Gastrocnemius medialis (tissue), 4 donors: ENCODE measurements around the gene IL21R. TPM values are rescaled to one million over a fixed set of nuclear protein-coding genes. Genes with fewer than 3 reads are reported as not detected.

Source experiments
- ATAC-seq, 2 donors: fragments of 150-250 bp; one replicate each; pipeline ENCODE4 v1.9.1; 2016
- DNase-seq, 2 donors: peaks; one replicate each; pipeline ENCODE4 v3.0.0-alpha.2; 2019
- H3K27ac ChIP-seq, 4 donors: fragments of 200-600 bp; sonication (generic); 1 replicate in 1 of 4; 2 replicates in 3 of 4; pipeline ENCODE4 v1.5.1; 2016 to 2018; ENCODE audit warnings: mild to moderate bottlenecking in 2 of 4, moderate library complexity in 1 of 4
- H3K27me3 ChIP-seq, 3 donors: fragments of 200-600 bp; sonication (generic) in 2 of 3; 1 replicate in 1 of 3; 2 replicates in 2 of 3; pipeline versions ENCODE4 v1.5.1 to v1.6.0; 2016 to 2019; ENCODE audit warnings: mild to moderate bottlenecking in 1 of 3, moderate library complexity in 1 of 3
- H3K36me3 ChIP-seq, 2 donors: fragments of 200-600 bp; sonication (generic) in 1 of 2; one replicate each; pipeline ENCODE4 v1.5.1; 2017 to 2018
- H3K4me1 ChIP-seq, 2 donors: fragments of 200-600 bp; sonication (generic) in 1 of 2; one replicate each; pipeline ENCODE4 v1.5.1; 2016 to 2017; ENCODE audit warnings: mild to moderate bottlenecking in 2 of 2
- H3K4me3 ChIP-seq, 4 donors: fragments of 200-600 bp; sonication (generic) in 3 of 4; 1 replicate in 1 of 4; 2 replicates in 3 of 4; pipeline ENCODE4 v1.5.1; 2016 to 2019; ENCODE audit warnings: mild to moderate bottlenecking in 2 of 4
- H3K9me3 ChIP-seq, 3 donors: fragments of 200-600 bp; sonication (generic) in 2 of 3; 1 replicate in 1 of 3; 2 replicates in 2 of 3; pipeline ENCODE4 v1.5.1; 2016 to 2019
- POLR2A ChIP-seq, 2 donors: fragments of 450-650 bp; IDR thresholded peaks; one replicate each; pipeline ENCODE4 v1.6.1; 2017; ENCODE audit warnings: antibody characterized with exemption in 2 of 2, mild to moderate bottlenecking in 2 of 2, moderate library complexity in 2 of 2
- in situ Hi-C, 4 donors: fragments of 200-750 bp; cut with MboI; loops; one replicate each; pipeline versions ENCODE4 v1.15.0 to v1.8.0; 2017; ENCODE audit warnings: low sequenced_read_pairs in 4 of 4
- intact Hi-C: fragments of 100-400 bp; cut with DNase I; formaldehyde crosslinking; loops from one replicate; pipeline ENCODE4 v1.15.1; 2023; ENCODE audit warnings: low total_unique reads
- total RNA-seq, 4 donors: library from RNA; depleted of rRNA; stranded (reverse); fragments of >200 nt; gene quantifications; one replicate each; pipeline versions ENCODE4 v1.1.0 to v1.2.3, GENCODE V29; 2016
- TF ChIP-seq, protein P1 (sequence below), 5 experiments: fragments of 450-650 bp in 3 of 5; fragments of 200-600 bp in 2 of 5; sonication (generic) in 2 of 5; IDR thresholded peaks in 4 of 5; conservative IDR thresholded peaks in 1 of 5; 1 replicate in 4 of 5; 2 replicates in 1 of 5; pipeline ENCODE4 v1.5.1; 2016 to 2019; ENCODE audit warnings: antibody characterized with exemption in 5 of 5, mild to moderate bottlenecking in 3 of 5, moderate library complexity in 3 of 5

Gene IL21R
- total RNA-seq, 4 donors from 2014 or later = 0.15 TPM; not detected in 3

DNA sequence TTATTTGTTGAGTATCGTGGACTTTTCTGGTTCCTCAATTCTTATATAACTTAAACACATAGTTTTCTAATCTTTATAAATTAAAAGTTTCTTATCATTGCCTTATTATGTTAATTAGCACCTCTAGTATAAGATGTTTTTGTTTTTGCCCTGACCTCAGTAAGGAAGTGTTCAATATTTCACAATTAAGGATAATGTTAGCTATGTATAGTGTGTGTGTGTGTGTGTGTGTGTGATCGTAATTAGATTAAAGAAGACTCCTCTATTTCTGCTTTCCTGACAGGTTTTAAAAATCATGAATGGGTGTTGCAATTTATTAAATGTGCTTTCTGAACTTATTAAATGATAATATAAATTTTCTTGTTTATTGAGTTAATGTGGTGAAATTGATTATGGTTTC is 12.0 kb downstream of the IL21R start:
- Histone ChIP-seq H3K36me3 (no peaks in the 10 kb centered on the region), H3K9me3 (no peaks in the 10 kb centered on the region), H3K27ac (no peak overlapping the region), H3K27me3 (no peaks in the 10 kb centered on the region), H3K4me3 (no peak overlapping the region), H3K4me1 (no peaks in the 10 kb centered on the region)
- ATAC-seq (no peak), DNase-seq (no peak)
- intact Hi-C loops = no loop called here
- in situ Hi-C loops = loop anchor here in 1 of 4 donors (10.0 to 25.0 kb wide), 2 partner anchors 59 to 102 kb away; partner anchors contain the start of gene IL4R
- TF ChIP-seq POLR2A (IDR thresholded peaks at IDR 0.05) = no peak
- TF ChIP-seq, protein P1, sequence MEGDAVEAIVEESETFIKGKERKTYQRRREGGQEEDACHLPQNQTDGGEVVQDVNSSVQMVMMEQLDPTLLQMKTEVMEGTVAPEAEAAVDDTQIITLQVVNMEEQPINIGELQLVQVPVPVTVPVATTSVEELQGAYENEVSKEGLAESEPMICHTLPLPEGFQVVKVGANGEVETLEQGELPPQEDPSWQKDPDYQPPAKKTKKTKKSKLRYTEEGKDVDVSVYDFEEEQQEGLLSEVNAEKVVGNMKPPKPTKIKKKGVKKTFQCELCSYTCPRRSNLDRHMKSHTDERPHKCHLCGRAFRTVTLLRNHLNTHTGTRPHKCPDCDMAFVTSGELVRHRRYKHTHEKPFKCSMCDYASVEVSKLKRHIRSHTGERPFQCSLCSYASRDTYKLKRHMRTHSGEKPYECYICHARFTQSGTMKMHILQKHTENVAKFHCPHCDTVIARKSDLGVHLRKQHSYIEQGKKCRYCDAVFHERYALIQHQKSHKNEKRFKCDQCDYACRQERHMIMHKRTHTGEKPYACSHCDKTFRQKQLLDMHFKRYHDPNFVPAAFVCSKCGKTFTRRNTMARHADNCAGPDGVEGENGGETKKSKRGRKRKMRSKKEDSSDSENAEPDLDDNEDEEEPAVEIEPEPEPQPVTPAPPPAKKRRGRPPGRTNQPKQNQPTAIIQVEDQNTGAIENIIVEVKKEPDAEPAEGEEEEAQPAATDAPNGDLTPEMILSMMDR (IDR thresholded peaks at IDR 0.05 in 4 of 5, conservative IDR thresholded peaks at IDR 0.05 in 1 of 5) = no peak

DNA sequence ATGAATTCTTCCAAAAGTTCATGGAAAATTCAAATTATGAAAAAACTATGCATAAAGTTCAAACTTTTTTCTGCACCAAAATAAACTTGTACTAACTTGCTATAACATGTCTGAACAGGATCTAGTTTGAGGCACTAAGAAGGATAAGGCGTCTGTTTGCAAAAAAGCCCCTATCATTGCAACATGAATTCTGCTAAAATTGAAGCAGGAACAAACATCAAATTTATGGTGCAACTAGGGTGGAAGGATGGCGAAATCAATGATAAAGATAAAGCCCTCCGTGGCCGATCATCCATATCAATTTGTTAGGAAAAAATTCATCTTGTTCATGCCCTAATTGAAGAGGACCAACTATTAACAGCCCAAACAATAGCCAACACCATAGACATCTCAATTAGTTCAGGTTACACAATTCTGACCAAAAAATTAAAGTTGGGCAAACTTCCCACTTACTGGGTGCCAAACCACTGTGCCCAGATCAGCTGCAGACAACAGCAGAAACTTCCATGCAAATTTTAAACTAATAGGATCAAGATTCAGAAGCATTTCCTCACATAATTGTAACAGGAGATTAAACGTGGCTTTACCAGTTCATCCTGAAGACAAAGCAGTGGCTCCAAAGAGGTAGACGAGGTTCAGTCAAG is 12.9 kb downstream of the IL21R start:
- ATAC-seq = no peak
- no peaks in the 10 kb centered on the region for H3K4me1 ChIP-seq
- intact Hi-C loops (no loop called here), in situ Hi-C loops (loop anchor here in 1 of 4 donors (10.0 to 25.0 kb wide), 2 partner anchors 60 to 103 kb away; partner anchors contain the start of gene IL4R)
- no peak overlapping the region for H3K27ac ChIP-seq
- DNase-seq = no peak
- H3K27me3 ChIP-seq = no peaks in the 10 kb centered on the region
- H3K9me3 ChIP-seq = no peaks in the 10 kb centered on the region
- no peak overlapping the region for H3K4me3 ChIP-seq
- no peaks in the 10 kb centered on the region for H3K36me3 ChIP-seq
- no peak for TF ChIP-seq POLR2A (IDR thresholded peaks at IDR 0.05)
- TF ChIP-seq, protein P1 (IDR thresholded peaks at IDR 0.05 in 4 of 5, conservative IDR thresholded peaks at IDR 0.05 in 1 of 5) = no peak

DNA sequence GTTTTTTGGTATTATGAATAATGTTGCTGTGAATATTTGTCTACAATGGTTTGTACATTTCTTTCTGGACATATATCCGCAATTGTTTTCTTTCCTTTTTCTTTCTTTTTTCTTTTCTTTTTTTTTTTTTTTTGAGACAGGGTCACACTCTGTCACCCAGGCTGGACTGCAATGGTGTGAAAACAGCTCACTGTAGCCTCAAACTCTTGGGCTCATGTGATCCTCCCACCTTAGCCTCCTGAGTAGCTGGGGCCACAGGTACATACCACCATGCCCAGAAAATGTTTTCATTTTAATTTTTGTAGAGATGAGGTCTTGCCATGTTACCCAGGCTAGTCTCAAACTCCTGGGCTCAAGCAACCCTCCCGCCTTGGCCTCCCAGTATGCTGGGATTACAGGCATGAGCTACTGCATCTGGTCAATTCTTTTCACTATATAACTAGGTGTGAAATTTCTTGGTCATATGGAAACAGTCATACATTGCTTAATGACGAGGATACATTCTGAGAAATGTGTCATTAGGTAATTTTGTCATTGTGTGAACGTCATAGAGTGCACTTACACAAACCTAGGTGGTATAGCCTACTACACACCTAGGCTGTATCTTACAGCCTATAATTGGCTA is 15.2 kb downstream of the IL21R start:
- Histone ChIP-seq H3K4me1 (no peaks in the 10 kb centered on the region), H3K4me3 (no peak overlapping the region), H3K27ac (no peak overlapping the region), H3K27me3 (peaks cover 0 to 4% (median 0%) of the 10 kb centered on the region in 3 donors), H3K9me3 (peaks cover 0 to 7% (median 0%) of the 10 kb centered on the region in 3 donors), H3K36me3 (no peaks in the 10 kb centered on the region)
- DNase-seq = no peak
- in situ Hi-C loops (loop anchor here in 1 of 4 donors (10.0 to 25.0 kb wide), 2 partner anchors 62 to 105 kb away; partner anchors contain the start of gene IL4R), intact Hi-C loops (no loop called here)
- ATAC-seq = no peak
- no peak for TF ChIP-seq POLR2A (IDR thresholded peaks at IDR 0.05)
- TF ChIP-seq, protein P1 (IDR thresholded peaks at IDR 0.05 in 4 of 5, conservative IDR thresholded peaks at IDR 0.05 in 1 of 5) = no peak

DNA sequence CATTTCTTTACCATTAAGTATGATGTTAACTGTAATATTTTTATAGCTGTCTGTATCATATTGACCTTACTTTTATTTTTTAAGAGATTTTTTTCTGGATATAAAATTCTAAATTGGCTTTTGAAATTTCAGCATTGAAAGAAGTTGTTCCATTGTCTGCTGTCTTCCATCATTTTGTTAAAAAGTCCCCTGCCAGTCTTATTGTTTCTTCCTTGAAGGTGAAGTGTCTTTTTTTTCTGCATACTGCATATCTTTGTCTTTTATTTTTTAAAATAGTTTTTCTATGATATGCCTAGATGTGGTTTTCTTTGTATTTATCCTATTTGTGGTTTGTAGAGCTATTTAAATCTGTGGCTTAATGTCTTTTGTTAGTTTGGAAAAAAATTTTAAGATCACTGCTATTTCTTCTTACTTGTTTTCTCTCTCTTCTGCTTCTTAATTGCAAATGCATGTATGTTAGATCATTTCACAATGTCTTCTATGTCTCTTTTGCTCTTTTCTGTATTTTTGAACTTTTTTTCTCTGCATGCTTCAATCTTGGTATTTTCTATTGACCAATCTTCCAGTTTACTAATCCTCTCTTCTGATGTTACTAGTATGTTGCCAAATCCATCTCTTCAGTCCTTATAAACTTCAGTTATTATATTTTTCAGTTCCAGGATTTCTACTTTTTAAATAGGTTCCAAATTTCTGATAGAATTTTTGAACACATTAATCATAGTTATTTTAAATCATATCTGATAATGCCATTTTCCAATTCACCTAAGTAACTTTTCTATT is 20.2 kb downstream of the IL21R start:
- intact Hi-C loops = no loop called here
- H3K27ac ChIP-seq = no peak overlapping the region
- TF ChIP-seq, protein P1 (IDR thresholded peaks at IDR 0.05 in 4 of 5, conservative IDR thresholded peaks at IDR 0.05 in 1 of 5) = no peak
- TF ChIP-seq POLR2A (IDR thresholded peaks at IDR 0.05) = no peak
- peaks cover 0 to 16% (median 0%) of the 10 kb centered on the region in 3 donors for H3K9me3 ChIP-seq
- in situ Hi-C loops = loop anchor here in 1 of 4 donors (25.0 kb wide), 1 partner anchor 110 kb away; the partner anchor contains the start of gene IL4R
- no peaks in the 10 kb centered on the region for H3K4me1 ChIP-seq
- ATAC-seq = no peak
- H3K27me3 ChIP-seq = peaks cover 0 to 4% (median 0%) of the 10 kb centered on the region in 3 donors
- no peaks in the 10 kb centered on the region for H3K36me3 ChIP-seq
- no peak overlapping the region for H3K4me3 ChIP-seq
- DNase-seq = no peak
